ENCODE results near the gene NOP10.
"Not testable (repeated sequence)": the region's sequence is repeated elsewhere in the genome, so short reads cannot be mapped to it uniquely, and the experiment has no call there.

NOP10 gene

DNA sequence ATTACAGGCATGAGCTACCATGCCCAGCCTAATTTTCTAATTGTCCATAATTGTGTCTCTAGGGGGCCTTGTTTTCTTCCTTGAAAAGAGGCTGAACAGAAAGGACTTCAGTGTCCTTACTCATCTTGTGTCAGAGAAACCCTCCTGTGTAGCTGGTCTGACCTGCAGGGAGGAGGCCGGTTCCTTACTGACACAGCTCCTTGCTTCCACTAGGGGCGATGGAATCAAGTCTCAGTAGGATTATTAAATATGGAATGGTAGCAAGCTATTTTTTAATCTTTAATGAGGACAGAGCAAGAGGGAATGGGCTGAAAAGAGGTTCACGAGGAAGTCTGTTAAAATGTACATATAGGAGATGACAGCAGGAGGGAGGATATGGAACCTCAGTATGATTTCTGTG is 15.4 kb upstream of the NOP10 start:
- no peak for DNase-seq

DNA sequence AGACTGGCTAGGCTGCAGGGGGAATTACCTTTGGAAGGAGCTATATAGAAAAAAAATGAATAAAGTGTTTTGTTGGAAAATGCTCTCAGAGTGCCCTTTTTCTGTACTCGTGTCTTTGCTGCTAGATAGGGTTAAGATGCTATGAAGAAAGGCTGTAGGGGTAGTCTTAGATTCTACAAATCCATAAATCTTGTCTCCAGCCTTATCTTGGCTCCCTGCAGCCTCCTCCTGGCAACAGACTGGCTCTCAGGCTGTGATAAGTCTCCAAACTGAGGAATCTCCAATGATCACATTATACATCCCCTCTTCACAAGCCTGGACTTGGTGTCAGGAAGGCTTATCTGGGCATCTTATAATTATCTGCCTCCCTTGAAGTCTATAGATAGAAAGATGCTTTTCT is 14.7 kb upstream of the NOP10 start:
- DNase-seq: no peak

DNA sequence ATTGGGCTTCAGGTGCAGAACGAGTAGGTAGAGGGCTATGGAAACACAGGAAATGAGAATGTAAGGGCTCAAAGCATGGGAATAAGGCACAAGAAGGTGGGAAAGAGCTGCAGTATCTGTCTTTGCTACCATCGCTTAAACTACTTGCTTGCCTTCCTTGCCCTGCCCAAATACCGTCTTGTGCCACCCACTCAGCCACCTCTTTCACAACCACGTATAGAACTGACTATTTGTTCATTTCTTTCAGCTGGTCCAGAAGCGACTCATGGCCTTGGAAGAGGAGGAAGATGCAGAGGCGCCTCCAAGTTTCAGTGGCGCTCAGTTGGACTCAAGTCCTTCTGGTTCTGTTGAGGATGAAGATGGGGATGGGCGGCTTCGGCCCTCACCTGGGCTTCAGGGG is 12.3 kb upstream of the NOP10 start:
- no peak for DNase-seq

DNA sequence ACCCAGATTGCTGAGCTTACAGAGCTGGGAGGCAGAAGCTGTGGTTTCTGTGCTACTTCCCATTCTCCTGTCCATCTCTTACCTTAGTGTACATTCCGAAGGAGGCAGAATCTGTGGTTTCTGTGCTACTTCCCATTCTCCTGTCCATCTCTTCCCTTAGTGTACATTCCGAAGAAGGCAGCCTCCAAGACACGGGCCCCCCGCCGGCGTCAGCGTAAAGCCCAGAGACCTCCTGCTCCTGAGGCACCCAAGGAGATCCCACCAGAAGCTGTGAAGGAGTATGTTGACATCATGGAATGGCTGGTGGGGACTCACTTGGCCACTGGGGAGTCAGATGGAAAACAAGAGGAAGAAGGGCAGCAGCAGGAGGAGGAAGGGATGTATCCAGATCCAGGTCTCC is 11.3 kb upstream of the NOP10 start:
- no peak for DNase-seq

DNA sequence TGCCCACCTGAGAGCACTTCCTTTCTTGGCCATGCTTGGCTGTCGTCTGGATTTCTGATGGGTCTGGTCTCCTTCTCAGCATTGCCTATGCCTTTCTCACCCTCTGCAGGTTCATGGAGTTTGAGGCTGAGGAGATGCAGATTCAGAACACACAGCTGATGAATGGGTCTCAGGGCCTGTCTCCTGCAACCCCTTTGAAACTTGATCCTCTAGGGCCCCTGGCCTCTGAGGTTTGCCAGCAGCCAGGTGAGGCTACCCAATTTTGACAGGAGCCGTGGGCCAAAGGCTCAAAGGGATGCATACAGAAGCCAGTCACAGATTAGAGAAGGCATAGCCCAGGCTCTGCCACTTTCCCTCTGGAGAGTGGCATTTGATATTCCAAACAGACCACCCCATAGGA is 10.7 kb upstream of the NOP10 start:
- DNase-seq: no peak

DNA sequence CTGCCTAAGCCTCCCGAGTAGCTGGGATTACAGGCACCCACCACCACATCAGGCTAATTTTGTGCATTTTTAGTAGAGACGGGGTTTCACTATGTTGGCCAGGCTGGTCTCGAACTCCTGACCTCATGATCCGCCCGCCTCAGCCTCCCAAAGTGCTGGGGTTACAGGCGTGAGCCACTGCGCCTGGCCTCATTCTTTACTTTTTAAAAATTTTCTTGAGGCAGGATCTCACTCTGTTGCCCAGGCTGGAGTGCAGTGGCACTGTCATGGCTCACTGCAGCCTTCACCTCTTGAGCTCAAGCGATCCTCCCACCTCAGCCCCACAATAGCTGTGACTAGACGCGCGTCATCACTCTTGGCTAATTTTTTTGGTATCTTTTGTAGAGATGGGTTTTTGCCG is 10.1 kb upstream of the NOP10 start:
- DNase-seq: not testable (repeated sequence)

DNA sequence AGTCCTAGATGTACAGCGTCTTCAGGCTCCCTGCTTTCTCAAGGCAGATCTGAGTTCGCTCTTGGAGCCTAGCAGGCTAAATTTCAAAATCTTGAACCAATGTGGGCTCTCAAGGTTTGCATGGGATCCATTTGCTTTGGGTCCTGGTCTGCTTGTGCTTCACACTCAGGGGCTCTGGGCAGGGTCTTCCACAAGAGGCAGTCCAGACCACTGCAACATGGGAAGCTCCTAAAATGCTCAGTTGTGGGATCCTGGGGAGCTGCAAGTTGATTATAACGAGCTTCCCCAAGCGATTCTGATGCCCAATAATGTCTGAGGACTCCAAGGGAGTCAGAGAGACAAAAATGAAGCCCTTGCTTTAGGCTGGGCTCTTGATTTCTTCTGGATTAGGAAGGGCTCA is 6.8 kb upstream of the NOP10 start:
- no peak for DNase-seq

DNA sequence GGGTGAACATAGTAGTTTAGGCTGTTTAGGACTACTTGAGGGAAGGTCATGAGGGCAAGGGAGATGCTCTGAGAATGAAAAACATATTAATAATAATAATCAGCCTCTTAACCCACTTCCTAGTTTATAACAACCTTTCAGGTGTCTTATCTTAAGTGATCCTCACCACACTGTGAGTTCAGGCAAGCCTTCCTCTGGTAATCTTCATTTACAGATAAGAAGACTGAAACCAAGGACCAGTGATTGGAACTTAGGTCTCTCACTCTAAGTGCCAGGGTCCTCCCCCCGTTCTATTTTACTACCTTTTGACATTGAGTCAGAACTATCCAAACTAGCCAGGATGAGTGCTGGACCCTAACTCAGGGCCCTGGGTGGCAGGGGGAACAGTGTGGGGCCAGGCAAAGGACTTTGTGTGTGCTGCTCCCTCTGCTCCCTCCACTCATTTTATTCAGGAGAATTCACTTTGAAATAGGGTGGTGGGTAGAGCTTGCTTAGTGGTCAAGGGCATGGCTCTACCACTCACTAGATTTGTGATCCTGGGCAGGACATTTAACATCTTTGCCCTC is 5.9 kb upstream of the NOP10 start:
- no peak for DNase-seq

DNA sequence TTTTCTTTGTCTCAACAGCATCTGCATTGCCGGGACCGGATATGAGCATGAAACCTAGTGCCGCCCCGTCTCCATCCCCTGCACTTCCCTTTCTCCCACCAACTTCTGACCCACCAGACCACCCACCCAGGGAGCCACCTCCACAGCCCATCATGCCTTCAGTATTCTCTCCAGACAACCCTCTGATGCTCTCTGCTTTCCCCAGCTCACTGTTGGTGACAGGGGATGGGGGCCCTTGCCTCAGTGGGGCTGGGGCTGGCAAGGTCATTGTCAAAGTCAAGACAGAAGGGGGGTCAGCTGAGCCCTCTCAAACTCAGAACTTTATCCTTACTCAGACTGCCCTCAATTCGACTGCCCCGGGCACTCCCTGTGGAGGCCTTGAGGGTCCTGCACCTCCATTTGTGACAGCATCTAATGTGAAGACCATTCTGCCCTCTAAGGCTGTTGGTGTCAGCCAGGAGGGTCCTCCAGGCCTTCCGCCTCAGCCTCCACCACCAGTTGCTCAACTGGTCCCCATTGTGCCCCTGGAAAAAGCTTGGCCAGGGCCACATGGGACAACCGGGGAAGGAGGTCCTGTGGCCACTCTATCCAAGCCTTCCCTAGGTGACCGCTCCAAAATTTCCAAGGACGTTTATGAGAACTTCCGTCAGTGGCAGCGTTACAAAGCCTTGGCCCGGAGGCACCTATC is 5.2 kb upstream of the NOP10 start:
- no peak for DNase-seq

DNA sequence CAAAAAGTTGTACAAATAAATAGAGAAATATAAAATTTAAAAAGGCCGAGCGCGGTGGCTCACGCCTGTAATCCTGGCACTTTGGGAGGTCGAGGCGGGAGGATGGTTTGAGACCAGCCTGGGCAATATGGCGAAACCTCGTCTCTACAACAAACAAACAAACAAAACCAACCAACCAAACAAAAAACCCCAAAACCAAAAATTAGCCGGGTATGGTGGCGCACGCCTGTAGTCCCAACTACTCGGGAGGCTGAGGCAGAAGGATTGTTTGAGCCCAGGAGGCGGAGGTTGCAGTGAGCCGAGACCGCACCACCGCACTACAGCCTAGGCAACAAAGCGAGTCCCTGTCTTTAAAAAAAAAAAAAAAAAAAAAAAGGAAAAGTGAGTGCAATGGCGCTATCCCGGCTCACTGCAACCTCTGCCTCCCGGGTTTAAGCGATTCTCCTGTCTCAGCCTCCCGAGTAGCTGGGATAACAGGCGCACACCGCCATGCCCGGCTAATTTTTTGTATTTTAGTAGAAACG is 661 bp downstream of the NOP10 start:
- not testable (repeated sequence) for DNase-seq

DNA sequence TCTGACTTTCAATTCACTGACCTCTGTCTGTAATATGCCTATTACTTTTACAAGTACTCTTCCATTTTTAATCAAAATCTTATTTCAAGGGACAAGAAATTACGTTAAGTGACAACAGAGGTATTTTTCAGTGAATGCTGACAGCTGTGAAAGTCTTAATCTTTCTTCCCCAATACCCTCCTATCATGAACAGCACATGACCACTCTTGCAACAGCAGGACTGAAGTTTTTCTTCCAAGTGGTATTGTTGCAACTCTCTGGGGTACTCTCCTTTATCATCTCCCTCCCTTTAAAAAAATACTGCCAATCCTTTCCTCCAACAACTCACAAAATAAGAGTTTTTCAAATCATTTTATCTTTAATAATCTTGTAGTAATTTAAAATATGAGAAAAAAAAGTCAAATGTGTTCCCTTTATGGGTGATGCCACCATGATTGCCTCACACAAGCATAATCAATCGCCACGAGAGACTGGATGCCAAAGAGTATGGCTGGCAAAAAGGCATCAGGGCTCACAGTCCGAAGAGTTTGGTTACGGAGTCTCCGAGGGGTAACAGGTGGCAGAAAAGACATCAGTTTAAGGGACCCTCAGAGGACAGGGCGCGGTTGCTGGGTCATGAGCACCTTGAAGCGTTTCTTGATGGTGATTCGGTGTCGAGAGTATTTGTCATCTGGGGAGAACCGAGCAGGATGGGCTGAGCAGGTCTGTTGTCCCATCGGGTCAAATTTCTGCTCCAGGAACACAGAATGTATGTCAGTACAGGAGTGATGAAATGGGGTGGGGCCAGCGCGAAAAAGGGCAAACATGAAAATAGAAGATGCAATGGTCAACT is 1.3 kb downstream of the NOP10 start:
- no peak for DNase-seq

DNA sequence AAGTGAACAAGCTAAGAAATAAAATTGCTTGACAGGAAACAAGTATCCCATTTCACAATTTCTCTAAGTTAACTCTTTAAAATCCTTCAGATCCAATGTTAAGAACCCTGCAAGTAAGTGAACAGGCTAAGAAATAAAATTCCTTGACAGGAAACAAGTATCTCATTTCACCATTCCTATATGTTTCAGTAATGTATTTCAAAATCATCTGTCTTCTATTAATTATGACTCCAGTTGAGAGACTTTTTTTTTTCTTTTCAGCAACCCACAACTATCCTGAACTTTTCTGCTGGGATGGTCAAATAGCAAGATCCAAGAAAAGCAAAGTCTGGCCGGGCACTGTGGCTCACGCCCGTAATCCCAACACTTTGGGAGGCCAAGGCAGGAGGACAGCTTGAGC is 3.0 kb downstream of the NOP10 start:
- DNase-seq: no peak

DNA sequence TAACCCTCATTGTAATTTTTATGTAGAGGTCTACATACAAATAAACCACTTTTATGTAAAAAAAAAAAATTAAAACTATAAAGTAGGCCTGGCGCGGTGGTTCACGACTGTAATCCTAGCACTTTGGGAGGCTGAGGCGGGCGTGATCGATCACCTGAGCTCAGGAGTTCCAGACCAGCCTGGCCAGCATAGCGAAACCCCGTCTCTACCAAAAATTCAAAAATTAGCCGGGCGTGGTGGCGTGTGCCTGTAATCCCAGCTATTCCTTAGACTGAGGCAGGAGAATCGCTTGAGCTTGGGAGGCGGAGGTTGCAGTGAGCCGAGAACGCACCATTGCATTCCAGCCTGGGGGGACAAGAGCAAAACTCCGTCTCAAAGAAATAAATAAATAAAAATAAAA is 4.6 kb downstream of the NOP10 start:
- DNase-seq: no peak

DNA sequence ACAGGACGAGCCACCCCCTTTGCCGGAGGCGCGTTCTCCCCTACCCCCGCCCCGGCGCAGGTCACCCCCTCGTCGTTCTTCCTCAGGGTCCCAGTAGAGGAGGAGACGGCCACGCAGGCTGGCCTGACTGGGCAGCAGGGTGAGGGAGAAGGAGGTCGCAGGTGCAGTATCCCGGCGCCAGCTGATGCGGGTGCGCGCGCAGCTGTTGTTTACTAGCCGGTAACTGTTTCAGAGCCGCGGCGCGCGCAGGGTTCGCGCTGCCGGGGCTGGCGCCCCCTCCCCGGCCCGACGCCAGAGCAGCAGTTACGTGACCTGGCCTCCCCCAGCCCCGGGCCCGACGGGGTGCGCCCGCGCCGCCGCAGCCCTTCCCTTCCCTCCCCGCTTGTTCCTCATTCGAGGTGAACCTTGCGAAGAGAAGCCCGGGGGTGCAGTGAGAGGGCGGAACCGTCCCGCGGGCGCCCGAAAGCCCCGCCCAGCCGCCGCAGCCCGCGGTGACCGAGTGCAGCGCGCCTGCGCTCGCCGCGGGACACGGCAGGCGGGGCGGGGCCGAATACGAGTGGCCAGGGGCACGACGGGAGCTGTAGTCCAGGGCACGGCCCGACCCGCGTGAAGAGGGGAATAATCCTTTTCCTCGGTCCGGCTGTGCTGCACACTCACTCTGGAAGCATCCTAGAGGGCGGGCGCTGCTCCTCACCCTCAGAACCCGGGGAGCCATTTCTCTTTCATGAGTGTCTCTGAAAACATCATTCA is 5.2 kb downstream of the NOP10 start, which contains the start of gene SLC12A6:
SLC12A6 (minus strand) TSS at position 225 of the 750 bp plus-strand sequence. CDS start 1,101 bp downstream, outside the sequence.
- DNase-seq: peak; percentile 83

DNA sequence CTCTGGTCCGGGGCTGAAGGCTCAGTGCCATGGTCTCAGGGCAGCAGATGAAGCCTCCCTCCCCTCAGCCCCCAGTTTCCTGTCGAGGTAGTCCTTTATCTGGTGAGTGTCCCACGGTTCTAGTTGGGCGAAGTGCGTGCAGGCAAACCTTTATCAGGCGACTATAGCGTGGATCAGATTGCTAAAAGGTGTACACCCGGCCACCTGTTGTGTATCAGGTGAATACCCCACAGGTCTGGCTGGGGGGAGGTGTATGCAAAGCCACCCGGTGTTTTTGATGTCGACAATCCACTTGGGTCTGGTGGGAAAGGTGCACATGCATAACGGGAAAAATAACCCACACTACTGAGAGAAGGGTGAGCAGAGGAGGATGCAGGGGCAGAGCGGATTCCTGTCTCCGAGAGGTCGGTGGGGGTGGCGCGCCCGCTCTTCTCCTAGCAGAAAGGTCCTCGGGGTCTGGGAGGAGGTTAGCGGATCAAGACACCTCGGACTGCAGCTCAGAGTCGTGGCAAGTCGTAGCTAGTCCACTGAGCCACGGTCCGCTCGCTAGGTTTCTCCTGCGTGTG is 5.9 kb downstream of the NOP10 start:
- DNase-seq: no peak

DNA sequence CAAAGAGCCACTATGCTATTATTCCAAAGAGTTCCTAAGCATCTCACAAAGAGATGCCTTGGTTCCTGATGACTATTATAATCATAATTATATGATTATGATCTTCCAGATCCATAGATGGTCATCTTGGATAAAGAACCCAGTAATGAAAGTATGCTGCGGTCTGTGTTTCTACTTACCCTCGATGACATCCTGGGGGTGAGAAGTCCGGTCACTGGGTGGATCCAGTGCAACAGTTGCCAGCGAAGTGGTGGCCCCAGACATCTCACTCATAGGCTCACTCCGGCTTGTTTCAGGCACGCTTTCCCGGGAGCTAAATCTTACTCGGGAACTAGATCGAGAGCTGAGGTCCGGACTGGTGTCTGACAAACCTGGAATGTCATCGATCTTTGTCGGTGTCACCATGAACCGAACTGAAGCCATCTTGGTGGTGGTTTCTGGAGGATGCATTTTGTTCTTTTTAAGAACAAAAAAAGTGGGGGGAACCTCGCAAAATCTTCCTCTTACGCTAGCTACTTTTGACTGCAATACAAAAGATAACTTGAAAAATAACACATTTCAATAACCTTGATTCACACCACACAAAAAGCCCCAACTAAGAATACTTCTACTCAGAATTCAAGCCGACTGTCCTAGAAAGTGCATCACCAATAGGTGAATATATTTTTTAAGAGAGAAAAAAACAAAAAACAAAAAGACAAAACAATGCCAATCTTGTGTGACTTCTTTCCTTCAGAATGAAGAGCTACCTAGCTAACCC is 6.5 kb downstream of the NOP10 start:
- no peak for DNase-seq

DNA sequence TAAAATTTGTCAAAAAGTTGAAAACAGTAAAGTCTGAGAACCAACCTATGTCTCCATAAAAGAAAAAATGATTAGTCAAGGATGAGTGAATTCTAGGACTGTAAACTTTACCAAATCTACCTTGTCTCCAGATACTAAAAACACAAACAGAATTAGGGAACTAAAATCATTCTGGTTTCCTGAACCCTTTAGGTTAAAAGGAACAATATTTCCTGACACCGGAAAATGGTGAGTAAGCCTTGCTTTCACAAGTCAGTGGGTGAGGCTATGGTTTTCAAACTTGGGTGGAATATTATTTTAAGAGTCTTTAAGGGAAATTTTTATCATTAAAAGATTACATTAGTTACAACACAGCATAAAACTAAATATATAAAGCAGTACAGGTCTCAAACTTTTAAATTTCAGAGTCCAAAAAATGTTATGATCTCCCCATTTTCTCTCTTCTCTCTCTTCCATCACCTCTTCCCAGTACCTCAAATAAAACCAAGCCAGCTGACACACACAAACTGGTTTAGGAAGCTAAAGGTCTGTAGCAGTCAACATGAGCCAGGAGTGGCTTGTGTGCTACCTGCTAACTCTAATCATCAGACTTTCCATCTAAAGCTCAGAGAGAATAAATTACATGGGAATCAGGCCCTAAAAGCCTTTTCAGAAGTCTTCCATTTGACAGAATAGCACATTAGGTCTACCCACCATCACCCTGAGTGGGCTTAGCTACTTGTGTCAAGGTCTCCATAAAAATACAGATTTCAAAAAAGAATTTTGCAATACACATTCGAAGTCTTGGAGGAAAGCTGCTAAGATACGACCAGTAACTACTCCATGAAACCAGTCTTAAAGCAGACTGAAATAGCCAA is 7.5 kb downstream of the NOP10 start:
- no peak for DNase-seq

DNA sequence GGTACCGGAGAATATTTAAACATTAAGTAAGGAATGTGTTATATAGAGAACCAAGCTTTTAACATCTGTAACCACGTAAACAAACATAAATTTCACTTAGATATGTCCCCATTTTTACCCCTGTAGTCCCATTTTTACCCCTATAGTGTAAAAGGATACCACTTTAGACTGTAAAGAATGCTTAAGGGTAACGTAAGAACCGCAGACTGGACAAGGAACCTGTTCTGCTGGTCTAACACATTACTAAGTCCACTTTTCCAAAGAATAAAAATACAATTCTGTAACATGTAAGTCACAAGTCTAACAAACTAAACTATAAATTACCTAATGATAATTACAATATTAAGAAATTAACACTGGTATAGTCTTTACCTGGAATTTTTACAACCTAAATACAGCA is 8.3 kb downstream of the NOP10 start:
- DNase-seq: no peak

DNA sequence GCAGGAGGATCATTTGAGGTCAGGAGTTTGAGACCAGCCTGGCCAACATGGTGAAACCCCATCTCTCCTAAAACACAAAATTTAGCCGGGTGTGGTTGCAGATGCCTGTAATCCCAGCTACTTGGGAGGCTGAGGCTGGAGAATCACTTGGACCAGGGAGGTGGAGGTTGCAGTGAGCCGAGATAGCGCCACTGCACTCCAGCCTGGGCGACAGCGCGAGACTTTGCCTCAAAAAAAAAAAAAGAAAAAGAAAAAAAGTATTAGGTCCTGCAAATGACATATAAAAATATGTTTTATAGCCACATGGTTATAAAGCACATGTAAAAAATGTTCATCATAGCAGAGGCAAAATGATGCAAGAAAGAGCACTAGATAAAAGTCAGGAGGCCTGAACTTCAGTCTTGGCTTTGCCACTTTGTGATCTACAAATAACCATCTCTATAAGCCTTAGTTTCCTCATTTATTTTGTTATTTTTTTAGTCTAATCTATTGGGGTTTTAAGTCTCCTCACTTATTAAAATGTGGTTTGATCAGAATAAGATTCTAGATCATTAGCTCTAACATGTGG is 10.3 kb downstream of the NOP10 start:
- DNase-seq: no peak

DNA sequence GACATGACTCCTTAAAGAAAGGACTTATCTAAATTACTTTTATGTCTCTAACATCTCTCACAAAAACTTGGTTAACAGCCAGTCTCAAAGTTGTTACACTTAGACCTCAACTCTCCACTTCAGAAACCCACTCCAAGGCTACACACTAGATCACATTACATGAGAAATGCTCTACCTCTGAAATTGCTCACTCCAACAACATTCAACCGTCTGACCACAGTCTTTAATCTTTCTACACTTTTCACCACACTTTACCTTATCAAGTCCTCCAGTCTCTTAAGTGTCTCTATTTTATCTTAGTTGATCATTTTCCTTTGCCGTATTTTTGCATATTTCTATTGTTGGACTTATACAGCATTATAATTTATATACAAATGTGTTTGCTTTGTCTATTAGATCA is 11.1 kb downstream of the NOP10 start:
- no peak for DNase-seq

DNA sequence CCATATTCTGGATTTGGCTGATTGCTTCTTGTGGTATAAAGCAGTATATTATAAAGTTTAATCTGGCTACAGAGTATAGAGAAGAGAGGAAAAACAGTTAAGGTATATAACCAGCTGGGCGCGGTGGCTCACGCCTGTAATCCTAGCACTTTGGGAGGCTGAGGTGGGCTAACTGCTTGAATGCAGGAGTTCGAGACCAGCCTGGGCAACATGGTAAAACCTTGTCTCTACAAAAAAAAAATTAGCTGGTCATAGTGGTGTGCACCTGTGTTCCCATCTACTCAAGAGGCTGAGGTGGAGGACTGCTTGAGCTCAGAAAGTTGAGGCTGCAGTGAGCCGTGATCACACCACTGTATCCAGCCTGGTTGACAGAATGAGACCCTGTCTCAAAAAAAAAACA is 12.7 kb downstream of the NOP10 start:
- no peak for DNase-seq
